ENCODE measurements around the gene TBX18. TPM values are rescaled to one million over a fixed set of nuclear protein-coding genes. Genes with fewer than 3 reads are reported as not detected.

Gene TBX18
- total RNA-seq, 1 experiment from 2014 or later = not detected

- no peak overlapping the region for H4K5ac ChIP-seq (ENCODE audit: insufficient read length, low read depth, low read length)
- H3K36me3 Mint-ChIP-seq (ENCODE audit: insufficient read depth in 1 of 3, low read depth in 3 of 3) = no peaks in the 10 kb centered on the region; a peak in 1 of 7 replicates
- no peak overlapping the region for H2BK120ac ChIP-seq (ENCODE audit: low read depth, low read length, poor library complexity, severe bottlenecking)
- H3K27me3 ChIP-seq (ENCODE audit: insufficient read depth, low read length) = peaks cover 78% of the 10 kb centered on the region
- H3K27ac ChIP-seq (ENCODE audit: insufficient read length, low read depth, low read length) = no peak overlapping the region
- no peak overlapping the region for H3K4ac ChIP-seq (ENCODE audit: low read depth, low read length)
- no peak overlapping the region for H2BK20ac ChIP-seq (ENCODE audit: low read depth, low read length, poor library complexity, severe bottlenecking)
- no peak overlapping the region for H3K14ac ChIP-seq (ENCODE audit: insufficient read depth, low read length)
- peaks cover 21 to 43% of the 10 kb centered on the region in 2 experiments for H3K4me1 Mint-ChIP-seq
- H2AFZ ChIP-seq (ENCODE audit: low read length) = no peak overlapping the region
- no peak overlapping the region for H2BK15ac ChIP-seq (ENCODE audit: low read depth, low read length)
- H4K8ac ChIP-seq (replicated peaks; ENCODE audit: insufficient read length, low read depth, low read length) = no peak overlapping the region
- no peak overlapping the region for H3K18ac ChIP-seq (ENCODE audit: insufficient read length, low read depth, low read length)
- H2AK5ac ChIP-seq (ENCODE audit: insufficient read length, low read length) = no peak overlapping the region
- DNase-seq = no peak
- peaks cover 18% of the 10 kb centered on the region for H3K23me2 ChIP-seq (ENCODE audit: insufficient read length, low read depth, low read length, poor library complexity, severe bottlenecking)
- H3K4me1 ChIP-seq (ENCODE audit: insufficient read depth, low read length) = no peaks in the 10 kb centered on the region; the same call in 1 of the 2 replicates
- peak overlapping the region; percentile 88 for H3K4me2 ChIP-seq (ENCODE audit: insufficient read depth, insufficient read length, low read length)
- no peaks in the 10 kb centered on the region for H3K9me3 ChIP-seq (ENCODE audit: control insufficient read depth, low read depth, low read length)
- H3K9ac ChIP-seq (ENCODE audit: extremely low read depth, insufficient read length, low read length) = no peak overlapping the region
- H3K9me3 Mint-ChIP-seq = peaks cover 0 to 15% of the 10 kb centered on the region in 2 experiments; a peak in 2 of 5 replicates
- H3K79me2 ChIP-seq (ENCODE audit: insufficient read depth, low read length) = no peaks in the 10 kb centered on the region
- H3K27ac Mint-ChIP-seq = no peak overlapping the region
- H2BK5ac ChIP-seq (ENCODE audit: insufficient read length, low read length) = no peak overlapping the region
- no peaks in the 10 kb centered on the region for H3K79me1 ChIP-seq (ENCODE audit: insufficient read depth, low read depth, low read length, poor library complexity, severe bottlenecking)
- H3K4me3 Mint-ChIP-seq = peak overlapping the region in 1 of 2 experiments; percentile 43; a peak in 1 of 5 replicates
- H2BK12ac ChIP-seq (ENCODE audit: insufficient read length, low read depth, low read length) = no peak overlapping the region
- H3K56ac ChIP-seq (ENCODE audit: insufficient read length, low read depth, low read length) = no peak overlapping the region
- H3K23ac ChIP-seq (ENCODE audit: insufficient read length, low read depth, low read length) = no peak overlapping the region
- no peaks in the 10 kb centered on the region for H4K20me1 ChIP-seq (ENCODE audit: control insufficient read depth, insufficient read depth, insufficient read length)
- no CpG with 5 or more reads among the region's 5 CpGs for WGBS (ENCODE audit: extremely low coverage, insufficient read length, low lambda C conversion rate)
- TF ChIP-seq CTCF (conservative IDR thresholded peaks at IDR 0.05) = no peak
- peaks cover 100% of the 10 kb centered on the region for H3K27me3 Mint-ChIP-seq (ENCODE audit: low read depth)
- H3T11ph ChIP-seq (ENCODE audit: low read length) = no peak overlapping the region
- no peak overlapping the region for H4K91ac ChIP-seq (ENCODE audit: insufficient read length, low read depth, low read length)
Observed at GRCh38 chr6:84769306-84769705, 4.9 kb upstream of the TBX18 start.

Measured in H9 (cell line).